ENCODE measurements around the gene MED25. TPM values are rescaled to one million over a fixed set of nuclear protein-coding genes. Genes with fewer than 3 reads are reported as not detected.

MED25 gene
- total RNA-seq, 1 experiment from 2014 or later, result 81.2 TPM

- TF ChIP-seq, protein P1, sequence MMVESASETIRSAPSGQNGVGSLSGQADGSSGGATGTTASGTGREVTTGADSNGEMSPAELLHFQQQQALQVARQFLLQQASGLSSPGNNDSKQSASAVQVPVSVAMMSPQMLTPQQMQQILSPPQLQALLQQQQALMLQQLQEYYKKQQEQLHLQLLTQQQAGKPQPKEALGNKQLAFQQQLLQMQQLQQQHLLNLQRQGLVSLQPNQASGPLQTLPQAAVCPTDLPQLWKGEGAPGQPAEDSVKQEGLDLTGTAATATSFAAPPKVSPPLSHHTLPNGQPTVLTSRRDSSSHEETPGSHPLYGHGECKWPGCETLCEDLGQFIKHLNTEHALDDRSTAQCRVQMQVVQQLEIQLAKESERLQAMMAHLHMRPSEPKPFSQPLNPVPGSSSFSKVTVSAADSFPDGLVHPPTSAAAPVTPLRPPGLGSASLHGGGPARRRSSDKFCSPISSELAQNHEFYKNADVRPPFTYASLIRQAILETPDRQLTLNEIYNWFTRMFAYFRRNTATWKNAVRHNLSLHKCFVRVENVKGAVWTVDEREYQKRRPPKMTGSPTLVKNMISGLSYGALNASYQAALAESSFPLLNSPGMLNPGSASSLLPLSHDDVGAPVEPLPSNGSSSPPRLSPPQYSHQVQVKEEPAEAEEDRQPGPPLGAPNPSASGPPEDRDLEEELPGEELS (CRISPR knock-in tag; IDR thresholded peaks at IDR 0.05), result no peak
- TF ChIP-seq KAT7 (CRISPR knock-in tag; IDR thresholded peaks at IDR 0.05; ENCODE audit: borderline replicate concordance), result no peak
- no peak for TF ChIP-seq ZNF138 (CRISPR knock-in tag; conservative IDR thresholded peaks at IDR 0.05)
- no peak for TF ChIP-seq ZBTB43 (CRISPR knock-in tag; IDR thresholded peaks at IDR 0.05)
- TF ChIP-seq, protein P2, sequence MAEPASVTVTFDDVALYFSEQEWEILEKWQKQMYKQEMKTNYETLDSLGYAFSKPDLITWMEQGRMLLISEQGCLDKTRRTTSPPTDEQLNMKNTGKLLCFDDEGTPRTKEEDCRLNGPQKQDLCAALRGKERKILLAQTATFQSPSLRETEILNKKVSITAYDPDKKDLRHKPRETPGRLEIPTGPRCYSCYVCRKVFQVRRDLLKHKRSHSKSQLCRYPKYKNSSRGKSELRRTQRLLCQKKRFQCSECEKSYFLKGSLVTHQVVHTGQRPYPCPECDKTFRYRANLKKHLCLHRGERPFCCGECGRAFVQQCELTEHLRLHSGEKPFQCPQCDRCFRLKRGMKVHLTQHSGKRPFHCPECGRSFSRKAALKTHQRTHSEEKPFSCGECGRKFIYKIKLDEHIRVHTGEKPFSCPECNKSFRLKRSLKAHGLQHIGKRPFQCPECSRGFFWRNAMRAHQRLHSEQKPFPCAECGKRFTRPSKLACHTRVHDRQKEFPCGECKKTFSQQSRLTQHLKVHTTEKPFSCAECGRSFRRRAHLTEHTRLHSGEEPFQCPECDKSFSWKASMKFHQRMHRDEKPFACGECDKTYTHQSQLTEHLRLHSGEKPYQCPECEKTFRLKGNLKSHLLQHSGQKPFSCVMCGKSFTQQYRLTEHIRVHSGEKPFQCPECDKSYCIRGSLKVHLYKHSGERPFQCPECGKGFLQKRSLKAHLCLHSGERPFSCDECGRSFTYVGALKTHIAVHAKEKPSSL (CRISPR knock-in tag; conservative IDR thresholded peaks at IDR 0.05), result no peak
- no peak for TF ChIP-seq PRDM15 (CRISPR knock-in tag; IDR thresholded peaks at IDR 0.05)
- TF ChIP-seq, protein P3, sequence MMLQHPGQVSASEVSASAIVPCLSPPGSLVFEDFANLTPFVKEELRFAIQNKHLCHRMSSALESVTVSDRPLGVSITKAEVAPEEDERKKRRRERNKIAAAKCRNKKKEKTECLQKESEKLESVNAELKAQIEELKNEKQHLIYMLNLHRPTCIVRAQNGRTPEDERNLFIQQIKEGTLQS (CRISPR knock-in tag; conservative IDR thresholded peaks at IDR 0.05), result no peak
Measured at GRCh38 chr19:49791776-49792445, 26.2 kb upstream of the MED25 start (continued).

GRCh38 chr19:49792829-49793560, 25.1 kb upstream of the MED25 start:
- POLR2A ChIA-PET, result no interaction called here
- Mint-ChIP-seq H3K4me1 (no peaks in the 10 kb centered on the region), H3K36me3 (peaks cover 38% of the 10 kb centered on the region), H3K9me3 (no peaks in the 10 kb centered on the region), H3K4me3 (no peak overlapping the region), H3K27ac (no peak overlapping the region), H3K27me3 (ENCODE audit: low read depth) (no peaks in the 10 kb centered on the region)
- ATAC-seq (no peak; the same call in 1 of the 2 replicates), DNase-seq (ENCODE audit: low spot score) (no peak)
- CTCF ChIA-PET, result interaction anchor here (1.2 kb wide), 1 partner anchor 12 kb away, joined by 6 read pairs; no protein-coding TSS in a partner anchor
- TF ChIP-seq ZNF317 (CRISPR knock-in tag; IDR thresholded peaks at IDR 0.05; ENCODE audit: borderline replicate concordance, low read depth), result no peak
- no peak for TF ChIP-seq ZBTB43 (CRISPR knock-in tag; IDR thresholded peaks at IDR 0.05)
- no peak for TF ChIP-seq JUN (CRISPR knock-in tag; IDR thresholded peaks at IDR 0.05)
- TF ChIP-seq, protein P4, sequence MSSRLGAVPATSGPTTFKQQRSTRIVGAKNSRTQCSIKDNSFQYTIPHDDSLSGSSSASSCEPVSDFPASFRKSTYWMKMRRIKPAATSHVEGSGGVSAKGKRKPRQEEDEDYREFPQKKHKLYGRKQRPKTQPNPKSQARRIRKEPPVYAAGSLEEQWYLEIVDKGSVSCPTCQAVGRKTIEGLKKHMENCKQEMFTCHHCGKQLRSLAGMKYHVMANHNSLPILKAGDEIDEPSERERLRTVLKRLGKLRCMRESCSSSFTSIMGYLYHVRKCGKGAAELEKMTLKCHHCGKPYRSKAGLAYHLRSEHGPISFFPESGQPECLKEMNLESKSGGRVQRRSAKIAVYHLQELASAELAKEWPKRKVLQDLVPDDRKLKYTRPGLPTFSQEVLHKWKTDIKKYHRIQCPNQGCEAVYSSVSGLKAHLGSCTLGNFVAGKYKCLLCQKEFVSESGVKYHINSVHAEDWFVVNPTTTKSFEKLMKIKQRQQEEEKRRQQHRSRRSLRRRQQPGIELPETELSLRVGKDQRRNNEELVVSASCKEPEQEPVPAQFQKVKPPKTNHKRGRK (CRISPR knock-in tag; IDR thresholded peaks at IDR 0.05; ENCODE audit: borderline replicate concordance), result no peak
- TF ChIP-seq TCF7 (CRISPR knock-in tag; IDR thresholded peaks at IDR 0.05; ENCODE audit: low read depth), result no peak
- no peak for TF ChIP-seq CBFB (CRISPR knock-in tag; IDR thresholded peaks at IDR 0.05; ENCODE audit: low read depth)
- TF ChIP-seq, protein P5, sequence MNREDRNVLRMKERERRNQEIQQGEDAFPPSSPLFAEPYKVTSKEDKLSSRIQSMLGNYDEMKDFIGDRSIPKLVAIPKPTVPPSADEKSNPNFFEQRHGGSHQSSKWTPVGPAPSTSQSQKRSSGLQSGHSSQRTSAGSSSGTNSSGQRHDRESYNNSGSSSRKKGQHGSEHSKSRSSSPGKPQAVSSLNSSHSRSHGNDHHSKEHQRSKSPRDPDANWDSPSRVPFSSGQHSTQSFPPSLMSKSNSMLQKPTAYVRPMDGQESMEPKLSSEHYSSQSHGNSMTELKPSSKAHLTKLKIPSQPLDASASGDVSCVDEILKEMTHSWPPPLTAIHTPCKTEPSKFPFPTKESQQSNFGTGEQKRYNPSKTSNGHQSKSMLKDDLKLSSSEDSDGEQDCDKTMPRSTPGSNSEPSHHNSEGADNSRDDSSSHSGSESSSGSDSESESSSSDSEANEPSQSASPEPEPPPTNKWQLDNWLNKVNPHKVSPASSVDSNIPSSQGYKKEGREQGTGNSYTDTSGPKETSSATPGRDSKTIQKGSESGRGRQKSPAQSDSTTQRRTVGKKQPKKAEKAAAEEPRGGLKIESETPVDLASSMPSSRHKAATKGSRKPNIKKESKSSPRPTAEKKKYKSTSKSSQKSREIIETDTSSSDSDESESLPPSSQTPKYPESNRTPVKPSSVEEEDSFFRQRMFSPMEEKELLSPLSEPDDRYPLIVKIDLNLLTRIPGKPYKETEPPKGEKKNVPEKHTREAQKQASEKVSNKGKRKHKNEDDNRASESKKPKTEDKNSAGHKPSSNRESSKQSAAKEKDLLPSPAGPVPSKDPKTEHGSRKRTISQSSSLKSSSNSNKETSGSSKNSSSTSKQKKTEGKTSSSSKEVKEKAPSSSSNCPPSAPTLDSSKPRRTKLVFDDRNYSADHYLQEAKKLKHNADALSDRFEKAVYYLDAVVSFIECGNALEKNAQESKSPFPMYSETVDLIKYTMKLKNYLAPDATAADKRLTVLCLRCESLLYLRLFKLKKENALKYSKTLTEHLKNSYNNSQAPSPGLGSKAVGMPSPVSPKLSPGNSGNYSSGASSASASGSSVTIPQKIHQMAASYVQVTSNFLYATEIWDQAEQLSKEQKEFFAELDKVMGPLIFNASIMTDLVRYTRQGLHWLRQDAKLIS (CRISPR knock-in tag; IDR thresholded peaks at IDR 0.05; ENCODE audit: borderline replicate concordance), result no peak

All from WTC11 (cell line).